Breast epithelium (tissue), 3 donors: Measurements from ENCODE around the gene DNMBP.

Experiments used
- CTCF ChIP-seq, 3 donors: fragments of 450-650 bp; IDR thresholded peaks; one replicate each; pipeline ENCODE4 v1.5.1; 2016 to 2017; ENCODE audit warnings: antibody characterized with exemption in 3 of 3, mild to moderate bottlenecking in 3 of 3, moderate library complexity in 3 of 3
- POLR2A ChIP-seq: fragments of 450-650 bp; IDR thresholded peaks from one replicate; pipeline ENCODE4 v1.6.1; 2016; ENCODE audit warnings: antibody characterized with exemption, mild to moderate bottlenecking, moderate library complexity
- POLR2AphosphoS5 ChIP-seq, 3 donors: sonication (generic); formaldehyde crosslinking; IDR thresholded peaks; one replicate each; pipeline ENCODE4 v1.6.1; 2017; ENCODE audit warnings: antibody characterized with exemption in 3 of 3

- no peak for TF ChIP-seq CTCF (IDR thresholded peaks at IDR 0.05)
- no peak for TF ChIP-seq POLR2A
- TF ChIP-seq POLR2AphosphoS5 (IDR thresholded peaks at IDR 0.05): no peak
Measured at GRCh38 chr10:99844433-99844955, 165.3 kb downstream of the DNMBP start.
